ENCODE measurements around the gene EMP3.

The EMP3 gene

GRCh38 chr19:48362716-48363499 is 37.6 kb downstream of the EMP3 start:
- H3K4me3 ChIP-seq (ENCODE audit: low read depth, low read length), result peak overlapping the region; percentile 61
- TF ChIP-seq CTCF (IDR thresholded peaks at IDR 0.05; ENCODE audit: low read depth, low read length, missing control alignments), result no peak
- in situ Hi-C loops (cut with HindIII; ENCODE audit: low sequenced_read_pairs), result no loop called here
- DNase-seq (ENCODE audit: low read depth), result peak; percentile 87

- no peak for DNase-seq (ENCODE audit: low read depth)
- in situ Hi-C loops (cut with HindIII; ENCODE audit: low sequenced_read_pairs), result no loop called here
- no peak for TF ChIP-seq CTCF (IDR thresholded peaks at IDR 0.05; ENCODE audit: low read depth, low read length, missing control alignments)
- peak overlapping the region; percentile 61 for H3K4me3 ChIP-seq (ENCODE audit: low read depth, low read length)
Measured at GRCh38 chr19:48363500-48363809, 38.1 kb downstream of the EMP3 start.

GRCh38 chr19:48363810-48364597 is 38.7 kb downstream of the EMP3 start, which contains the start of the genes SYNGR4 and TMEM143:
Gene SYNGR4, plus strand, starts transcription at chr19:48364367. Its CDS starts 1,476 bp downstream, at chr19:48365843.
Gene TMEM143, minus strand, starts transcription at chr19:48363940. Its CDS starts 20 bp downstream, at chr19:48363920.
- no peak for TF ChIP-seq CTCF (IDR thresholded peaks at IDR 0.05; ENCODE audit: low read depth, low read length, missing control alignments)
- peak; percentile 98 for DNase-seq (ENCODE audit: low read depth)
- in situ Hi-C loops (cut with HindIII; ENCODE audit: low sequenced_read_pairs), result no loop called here
- peak within 1 kb of the TSS; percentile 61 for H3K4me3 ChIP-seq (ENCODE audit: low read depth, low read length)

GRCh38 chr19:48364598-48365348 is 39.4 kb downstream of the EMP3 start:
- in situ Hi-C loops (cut with HindIII; ENCODE audit: low sequenced_read_pairs), result no loop called here
- DNase-seq (ENCODE audit: low read depth), result no peak
- TF ChIP-seq CTCF (IDR thresholded peaks at IDR 0.05; ENCODE audit: low read depth, low read length, missing control alignments), result no peak
- peak overlapping the region; percentile 61 for H3K4me3 ChIP-seq (ENCODE audit: low read depth, low read length)

- no peak overlapping the region for H3K4me3 ChIP-seq (ENCODE audit: low read depth, low read length)
- in situ Hi-C loops (cut with HindIII; ENCODE audit: low sequenced_read_pairs), result no loop called here
- TF ChIP-seq CTCF (IDR thresholded peaks at IDR 0.05; ENCODE audit: low read depth, low read length, missing control alignments), result no peak
- no peak for DNase-seq (ENCODE audit: low read depth)
Measured at GRCh38 chr19:48365602-48366001, 40.2 kb downstream of the EMP3 start.

- no peak for TF ChIP-seq CTCF (IDR thresholded peaks at IDR 0.05; ENCODE audit: low read depth, low read length, missing control alignments)
- no peak overlapping the region for H3K4me3 ChIP-seq (ENCODE audit: low read depth, low read length)
- in situ Hi-C loops (cut with HindIII; ENCODE audit: low sequenced_read_pairs), result no loop called here
- DNase-seq (ENCODE audit: low read depth), result no peak
Measured at GRCh38 chr19:48367855-48368254, 42.5 kb downstream of the EMP3 start.
